ENCODE data around the gene STIM2. TPM values are rescaled to one million over a fixed set of nuclear protein-coding genes. Genes with fewer than 3 reads are reported as not detected.

The STIM2 gene
- total RNA-seq, 4 donors from 2014 or later, result 9.6 to 12.2 (median 10.1) TPM

- Histone ChIP-seq H3K4me1 (peaks cover 0 to 18% (median 8%) of the 10 kb centered on the region in 4 donors), H3K9me3 (no peaks in the 10 kb centered on the region), H3K27ac (replicated peaks in 1 of 4) (no peak overlapping the region), H3K4me3 (no peak overlapping the region), H3K27me3 (no peaks in the 10 kb centered on the region), H3K36me3 (no peaks in the 10 kb centered on the region)
- 97% methylated on average over 2 of the region's 2 CpGs for WGBS
- no peak for DNase-seq (ENCODE audit: extremely low spot score)
- no peak for TF ChIP-seq POLR2AphosphoS5 (IDR thresholded peaks at IDR 0.05)
- TF ChIP-seq EP300 (IDR thresholded peaks at IDR 0.05), result no peak
- TF ChIP-seq POLR2A (IDR thresholded peaks at IDR 0.05; ENCODE audit: low read depth), result no peak
- TF ChIP-seq CTCF (IDR thresholded peaks at IDR 0.05), result no peak
- intact Hi-C loops (cut with DNase I), result no loop called here
Measured at GRCh38 chr4:26870576-26871262, 10.1 kb downstream of the STIM2 start.

- H3K4me3 ChIP-seq, result no peak overlapping the region
- 71% methylated on average over 3 of the region's 3 CpGs for WGBS
- H3K9me3 ChIP-seq, result no peaks in the 10 kb centered on the region
- H3K27me3 ChIP-seq, result no peaks in the 10 kb centered on the region
- no peak for DNase-seq (ENCODE audit: extremely low spot score)
- H3K36me3 ChIP-seq, result no peaks in the 10 kb centered on the region
- intact Hi-C loops (cut with DNase I), result no loop called here
- H3K4me1 ChIP-seq, result peaks cover 0 to 11% (median 5%) of the 10 kb centered on the region in 4 donors
- H3K27ac ChIP-seq (replicated peaks in 1 of 4), result no peak overlapping the region
- no peak for TF ChIP-seq EP300 (IDR thresholded peaks at IDR 0.05)
- TF ChIP-seq POLR2AphosphoS5 (IDR thresholded peaks at IDR 0.05), result no peak
- TF ChIP-seq CTCF (IDR thresholded peaks at IDR 0.05), result no peak
- no peak for TF ChIP-seq POLR2A (IDR thresholded peaks at IDR 0.05; ENCODE audit: low read depth)
Measured at GRCh38 chr4:26871611-26872010, 11.0 kb downstream of the STIM2 start.

GRCh38 chr4:26873391-26874026 is 12.9 kb downstream of the STIM2 start:
- DNase-seq (ENCODE audit: extremely low spot score), result no peak
- Histone ChIP-seq H3K27ac (replicated peaks in 1 of 4) (no peak overlapping the region), H3K4me3 (no peak overlapping the region), H3K36me3 (no peaks in the 10 kb centered on the region), H3K4me1 (peaks cover 0 to 10% (median 0%) of the 10 kb centered on the region in 4 donors), H3K9me3 (no peaks in the 10 kb centered on the region), H3K27me3 (no peaks in the 10 kb centered on the region)
- intact Hi-C loops (cut with DNase I), result no loop called here
- TF ChIP-seq CTCF (IDR thresholded peaks at IDR 0.05) (no peak), POLR2A (IDR thresholded peaks at IDR 0.05; ENCODE audit: low read depth) (no peak), EP300 (IDR thresholded peaks at IDR 0.05) (no peak), POLR2AphosphoS5 (IDR thresholded peaks at IDR 0.05) (no peak)
- WGBS, result 82% methylated on average over 10 of the region's 10 CpGs

GRCh38 chr4:26874110-26874509 is 13.5 kb downstream of the STIM2 start:
- no peaks in the 10 kb centered on the region for H3K27me3 ChIP-seq
- no peaks in the 10 kb centered on the region for H3K36me3 ChIP-seq
- no peak overlapping the region for H3K4me3 ChIP-seq
- DNase-seq (ENCODE audit: extremely low spot score), result no peak
- no peak for TF ChIP-seq EP300 (IDR thresholded peaks at IDR 0.05)
- no peak for TF ChIP-seq POLR2A (IDR thresholded peaks at IDR 0.05; ENCODE audit: low read depth)
- TF ChIP-seq CTCF (IDR thresholded peaks at IDR 0.05), result no peak
- TF ChIP-seq POLR2AphosphoS5 (IDR thresholded peaks at IDR 0.05), result no peak
- H3K27ac ChIP-seq (replicated peaks in 1 of 4), result no peak overlapping the region
- intact Hi-C loops (cut with DNase I), result no loop called here
- H3K9me3 ChIP-seq, result no peaks in the 10 kb centered on the region
- WGBS, result 93% methylated on average over 3 of the region's 7 CpGs
- peaks cover 0 to 6% (median 0%) of the 10 kb centered on the region in 4 donors for H3K4me1 ChIP-seq

Data from esophagus muscularis mucosa (tissue), 4 donors.